Osteoblast (primary cell): ENCODE data around the gene PSMC3. TPM values are rescaled to one million over a fixed set of nuclear protein-coding genes. Genes with fewer than 3 reads are reported as not detected.

Experiments used
- DNase-seq: peaks from one replicate; pipeline ENCODE4 v3.0.0; 2011; ENCODE audit warnings: low spot score, mixed read lengths; ENCODE audit not compliant: insufficient read length; ENCODE audit errors: missing footprints
- H2AFZ ChIP-seq: 2 replicates; pipeline ENCODE4 v1.6.0; 2011; ENCODE audit warnings: mild to moderate bottlenecking, low read length
- H3K27ac ChIP-seq: 2 replicates; pipeline ENCODE4 v1.5.1; 2011; ENCODE audit warnings: mild to moderate bottlenecking, low read depth, low read length, moderate library complexity
- H3K27me3 ChIP-seq: 2 replicates; pipeline ENCODE4 v1.6.0; 2012; ENCODE audit warnings: mild to moderate bottlenecking, control low read depth, inconsistent platforms, low read length, moderate library complexity; ENCODE audit not compliant: insufficient read depth
- H3K36me3 ChIP-seq: 2 replicates; pipeline ENCODE4 v1.5.1; 2011; ENCODE audit warnings: mild to moderate bottlenecking, low read length, control low read depth, moderate library complexity; ENCODE audit not compliant: insufficient read depth
- H3K4me1 ChIP-seq: 2 replicates; pipeline ENCODE4 v1.5.1; 2011; ENCODE audit warnings: mild to moderate bottlenecking, low read length, control low read depth, moderate library complexity; ENCODE audit not compliant: insufficient read depth
- H3K4me2 ChIP-seq: 2 replicates; pipeline ENCODE4 v1.6.0; 2011; ENCODE audit warnings: mild to moderate bottlenecking, low read length; ENCODE audit not compliant: insufficient read depth
- H3K4me3 ChIP-seq: fragments of 200-600 bp; sonication (generic); 3 replicates; pipeline ENCODE4 v1.5.1; 2012; ENCODE audit warnings: mild to moderate bottlenecking, low read length, inconsistent platforms; ENCODE audit not compliant: insufficient read depth
- H3K79me2 ChIP-seq: 2 replicates; pipeline ENCODE4 v1.6.0; 2012; ENCODE audit warnings: mild to moderate bottlenecking, low read length, control low read depth, inconsistent platforms; ENCODE audit not compliant: insufficient read depth
- H3K9me3 ChIP-seq: 2 replicates; pipeline ENCODE4 v1.5.1; 2011; ENCODE audit warnings: low read depth, low read length, control low read depth
- H4K20me1 ChIP-seq: 2 replicates; pipeline ENCODE4 v1.6.0; 2012; ENCODE audit warnings: mild to moderate bottlenecking, low read length, control low read depth; ENCODE audit not compliant: insufficient read depth
- total RNA-seq: library from RNA; depleted of rRNA; stranded (reverse); fragments of >200 nt; gene quantifications from 2 replicates; pipeline ENCODE4 v1.2.3, GENCODE V29; 2012
- TF ChIP-seq, protein P1 (sequence below): IDR thresholded peaks from 2 replicates; pipeline ENCODE4 v1.5.1; 2011; ENCODE audit warnings: mild to moderate bottlenecking, low read depth, low read length, moderate library complexity; ENCODE audit errors: extremely low read depth

Gene PSMC3
- 121 and 124 TPM in 2 replicates for total RNA-seq

GRCh38 chr11:47426062-47426956 is at the start of gene PSMC3:
Gene PSMC3 (minus strand): TSS chr11:47426439. CDS start chr11:47426279, 160 bp downstream.
- H3K27ac ChIP-seq: peak within 1 kb of the TSS; percentile 99
- no peaks in the 10 kb centered on the region for H4K20me1 ChIP-seq
- peaks cover 26% of the 10 kb centered on the region for H3K79me2 ChIP-seq
- H3K4me1 ChIP-seq: peaks cover 14% of the 10 kb centered on the region
- peak; percentile 99 for DNase-seq
- peaks cover 31% of the 10 kb centered on the region for H3K36me3 ChIP-seq
- H3K27me3 ChIP-seq: no peaks in the 10 kb centered on the region
- peak within 1 kb of the TSS; percentile 99 for H3K4me3 ChIP-seq
- H2AFZ ChIP-seq: peak within 1 kb of the TSS; percentile 97
- H3K4me2 ChIP-seq: peak within 1 kb of the TSS; percentile 98
- TF ChIP-seq, protein P1, sequence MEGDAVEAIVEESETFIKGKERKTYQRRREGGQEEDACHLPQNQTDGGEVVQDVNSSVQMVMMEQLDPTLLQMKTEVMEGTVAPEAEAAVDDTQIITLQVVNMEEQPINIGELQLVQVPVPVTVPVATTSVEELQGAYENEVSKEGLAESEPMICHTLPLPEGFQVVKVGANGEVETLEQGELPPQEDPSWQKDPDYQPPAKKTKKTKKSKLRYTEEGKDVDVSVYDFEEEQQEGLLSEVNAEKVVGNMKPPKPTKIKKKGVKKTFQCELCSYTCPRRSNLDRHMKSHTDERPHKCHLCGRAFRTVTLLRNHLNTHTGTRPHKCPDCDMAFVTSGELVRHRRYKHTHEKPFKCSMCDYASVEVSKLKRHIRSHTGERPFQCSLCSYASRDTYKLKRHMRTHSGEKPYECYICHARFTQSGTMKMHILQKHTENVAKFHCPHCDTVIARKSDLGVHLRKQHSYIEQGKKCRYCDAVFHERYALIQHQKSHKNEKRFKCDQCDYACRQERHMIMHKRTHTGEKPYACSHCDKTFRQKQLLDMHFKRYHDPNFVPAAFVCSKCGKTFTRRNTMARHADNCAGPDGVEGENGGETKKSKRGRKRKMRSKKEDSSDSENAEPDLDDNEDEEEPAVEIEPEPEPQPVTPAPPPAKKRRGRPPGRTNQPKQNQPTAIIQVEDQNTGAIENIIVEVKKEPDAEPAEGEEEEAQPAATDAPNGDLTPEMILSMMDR: no peak
- H3K9me3 ChIP-seq: no peaks in the 10 kb centered on the region

GRCh38 chr11:47470671-47471070 is 44.4 kb upstream of the PSMC3 start:
- H3K4me2 ChIP-seq: no peak overlapping the region
- peak; percentile 49 for DNase-seq
- H4K20me1 ChIP-seq: peaks cover 15% of the 10 kb centered on the region
- H3K27ac ChIP-seq: no peak overlapping the region
- H3K9me3 ChIP-seq: no peaks in the 10 kb centered on the region
- H3K4me1 ChIP-seq: peaks cover 26% of the 10 kb centered on the region
- H2AFZ ChIP-seq: no peak overlapping the region
- peaks cover 70% of the 10 kb centered on the region for H3K79me2 ChIP-seq
- peaks cover 70% of the 10 kb centered on the region for H3K36me3 ChIP-seq
- H3K4me3 ChIP-seq: no peak overlapping the region
- H3K27me3 ChIP-seq: no peaks in the 10 kb centered on the region
- TF ChIP-seq, protein P1: no peak

GRCh38 chr11:47469361-47470179 is 43.3 kb upstream of the PSMC3 start:
- Histone ChIP-seq H3K9me3 (no peaks in the 10 kb centered on the region), H3K4me1 (peaks cover 37% of the 10 kb centered on the region), H3K27me3 (no peaks in the 10 kb centered on the region), H4K20me1 (peaks cover 19% of the 10 kb centered on the region), H3K27ac (peak overlapping the region; percentile 13), H3K4me3 (no peak overlapping the region), H3K4me2 (no peak overlapping the region), H3K36me3 (peaks cover 67% of the 10 kb centered on the region), H3K79me2 (peaks cover 70% of the 10 kb centered on the region), H2AFZ (no peak overlapping the region)
- DNase-seq: peak; percentile 61
- TF ChIP-seq, protein P1: no peak
